ENCODE data around the gene TMEM39A.
A peak's percentile ranks its signal among the peaks of the same experiment; 100 is the strongest.

TMEM39A gene

DNA sequence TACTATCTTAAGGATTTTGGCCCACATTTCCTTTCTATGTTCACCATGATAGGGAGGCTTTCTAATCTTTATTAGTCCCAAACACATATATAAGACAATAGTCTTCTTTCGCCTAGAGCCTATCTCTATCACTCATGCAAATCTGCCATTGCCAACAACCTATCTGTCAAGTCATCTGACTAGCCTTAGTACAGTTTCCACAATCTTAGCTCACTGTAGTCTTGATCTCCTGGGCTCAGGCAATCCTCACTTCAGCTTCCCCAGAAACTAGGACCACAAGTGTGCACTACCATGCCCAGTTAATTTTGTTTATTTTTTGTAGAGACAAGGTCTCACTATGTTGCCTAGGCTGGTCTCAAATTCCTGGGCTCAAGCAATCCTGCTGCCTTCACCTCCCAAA is 6.9 kb downstream of the TMEM39A start:
- no peak for DNase-seq (ENCODE audit: low spot score)

DNA sequence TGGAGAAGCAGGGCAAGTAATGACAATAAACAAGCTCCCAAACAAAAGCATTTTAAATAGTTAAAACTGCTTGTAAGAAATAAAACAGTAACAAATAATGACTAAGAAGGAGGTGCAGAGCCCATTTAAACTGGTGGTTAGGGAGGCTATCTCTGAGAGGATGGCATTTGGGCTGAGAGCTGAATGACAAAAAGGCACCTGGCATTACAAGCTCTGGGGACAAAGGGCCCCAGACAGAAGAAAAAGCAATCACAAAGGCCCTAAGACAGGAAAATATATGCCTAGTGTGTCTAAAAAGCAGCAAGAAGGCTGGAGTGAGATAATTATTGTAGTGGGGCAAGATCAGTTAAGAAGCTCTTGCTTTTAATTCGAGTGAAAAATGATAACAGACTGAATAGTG is 9.6 kb downstream of the TMEM39A start:
- no peak for DNase-seq (ENCODE audit: low spot score)

DNA sequence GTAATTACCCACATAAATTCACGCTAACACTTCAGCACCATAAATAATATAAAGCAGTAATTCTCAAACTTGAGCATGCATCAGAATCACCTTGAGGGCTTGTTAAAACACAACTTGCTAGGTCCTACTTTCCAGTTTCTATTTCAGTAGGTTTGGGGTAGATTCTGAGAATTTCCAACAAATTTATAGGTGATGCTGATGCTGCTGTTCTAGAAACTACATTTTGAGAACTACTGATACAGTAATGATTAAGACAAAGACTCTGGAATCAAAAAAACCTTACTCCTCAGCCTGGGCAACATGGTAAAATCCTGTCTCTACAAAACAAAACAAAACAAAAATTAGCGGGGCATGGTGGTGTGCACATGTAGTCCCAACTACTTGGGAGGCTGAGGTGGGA is 18.8 kb downstream of the TMEM39A start:
- DNase-seq (ENCODE audit: low spot score): no peak

DNA sequence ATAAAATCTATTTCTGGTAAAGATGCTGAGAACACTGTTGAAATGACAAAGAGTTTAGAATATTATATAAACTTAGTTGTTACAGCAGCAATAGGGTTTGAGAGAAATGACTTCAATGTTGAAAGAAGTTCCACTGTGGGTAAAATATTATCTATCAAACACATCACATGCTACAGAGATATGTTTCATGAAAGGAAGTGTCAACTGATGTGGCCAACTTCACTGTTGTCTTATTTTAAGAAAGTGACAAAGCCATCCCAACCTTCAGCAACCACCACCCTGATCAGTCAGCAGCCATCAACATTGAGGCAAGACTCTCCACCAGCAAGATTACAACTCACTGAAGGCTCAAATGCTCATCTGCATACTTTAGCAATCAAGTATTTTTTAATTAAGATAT is 20.2 kb downstream of the TMEM39A start:
- DNase-seq (ENCODE audit: low spot score): no peak

DNA sequence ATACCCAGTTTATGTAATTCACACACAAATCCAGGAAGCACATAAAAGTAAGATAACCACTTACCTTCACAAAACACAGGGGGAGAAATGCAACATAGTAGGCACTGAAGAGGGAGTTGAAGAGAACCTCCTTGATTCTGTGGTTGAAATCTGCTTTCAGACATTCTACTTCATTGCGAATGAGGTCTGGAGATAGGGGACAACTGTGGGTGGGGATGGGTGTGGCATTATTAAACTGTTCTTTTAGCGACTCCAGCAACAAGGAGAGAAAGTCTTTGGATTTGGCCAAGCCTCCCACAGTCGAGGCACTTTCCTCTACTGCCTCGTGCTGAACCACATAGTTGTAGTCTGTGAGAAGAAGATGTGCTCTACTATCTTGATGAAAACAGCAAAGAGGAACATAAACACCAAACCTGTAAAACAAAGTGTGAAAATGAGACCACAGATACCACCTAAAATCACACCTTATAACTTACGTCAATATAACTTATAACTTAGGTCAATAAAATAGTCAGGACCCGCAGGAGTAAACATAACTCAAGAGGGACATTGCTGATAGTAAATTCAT is 25.6 kb downstream of the TMEM39A start:
- DNase-seq (ENCODE audit: low spot score): no peak

DNA sequence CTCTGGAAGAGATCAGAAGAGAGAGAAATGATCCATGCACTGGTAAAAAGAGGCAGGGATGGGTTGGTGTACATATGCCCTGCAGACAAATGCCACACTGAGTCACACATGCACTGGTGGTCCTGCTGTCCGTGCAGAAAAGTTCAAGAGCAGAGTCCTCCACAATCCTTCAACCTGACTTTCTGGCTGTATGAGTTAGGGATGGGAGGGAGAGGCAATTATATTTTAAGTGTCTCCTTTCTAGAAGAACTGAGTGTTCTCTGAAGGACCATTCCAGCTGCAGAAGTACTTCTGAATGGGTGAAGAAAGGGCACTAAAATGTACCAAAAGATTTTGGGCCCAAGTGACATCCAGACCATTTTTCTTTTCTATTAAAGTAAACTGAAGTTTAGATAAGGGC is 26.4 kb downstream of the TMEM39A start:
- no peak for DNase-seq (ENCODE audit: low spot score)

DNA sequence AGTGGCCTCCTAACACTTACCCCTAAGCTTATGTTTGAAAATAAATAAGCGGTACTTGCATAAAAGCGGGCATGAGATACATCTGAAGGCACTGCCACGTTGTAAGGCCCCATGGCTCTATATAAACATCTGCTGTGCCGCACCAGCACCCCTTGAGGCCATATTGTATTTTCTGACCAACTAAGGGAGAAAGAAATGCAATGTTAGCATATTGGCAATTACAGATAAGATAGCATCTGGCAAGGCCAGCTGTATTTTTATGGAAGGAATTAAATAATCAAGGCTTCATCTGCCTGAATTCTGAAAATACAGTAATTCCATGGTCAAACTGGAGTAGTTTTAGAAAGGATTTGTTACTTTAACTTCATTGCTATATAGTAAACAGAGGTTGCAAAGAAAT is 28.7 kb downstream of the TMEM39A start:
- DNase-seq (ENCODE audit: low spot score): no peak

DNA sequence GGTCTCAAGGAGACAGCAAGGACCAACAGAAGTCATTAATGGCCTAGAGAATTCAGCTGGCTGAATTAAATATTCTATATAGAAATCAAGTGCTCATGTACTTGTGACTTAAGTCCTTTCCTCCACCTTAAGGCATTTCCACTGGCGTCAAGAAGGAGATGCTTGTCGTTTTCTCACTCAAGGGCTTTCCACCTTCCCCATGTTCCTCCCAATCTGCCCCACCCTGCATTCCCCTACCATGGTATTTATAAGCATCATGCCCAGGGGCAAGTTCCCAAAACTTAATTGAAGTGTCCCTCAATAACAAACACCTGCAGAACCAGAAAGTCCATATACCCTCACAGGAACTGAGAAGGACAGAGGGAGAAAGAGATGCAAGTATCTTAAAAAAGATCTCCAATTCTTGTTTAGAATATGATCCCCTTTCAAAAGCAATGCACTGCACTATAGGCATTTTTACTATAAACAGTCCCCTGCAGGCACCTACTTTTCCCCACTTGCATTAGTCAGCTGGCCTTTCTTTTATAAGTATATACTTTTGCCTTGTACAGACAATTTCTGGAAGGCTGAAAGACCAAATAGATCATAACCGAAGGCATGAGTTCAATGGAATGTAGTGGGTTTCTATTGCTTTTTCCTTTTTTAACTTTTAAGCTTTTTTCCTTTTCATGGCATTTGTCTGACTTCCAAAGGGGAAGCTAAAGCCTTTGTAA is 29.6 kb downstream of the TMEM39A start:
- DNase-seq (ENCODE audit: low spot score): no peak

DNA sequence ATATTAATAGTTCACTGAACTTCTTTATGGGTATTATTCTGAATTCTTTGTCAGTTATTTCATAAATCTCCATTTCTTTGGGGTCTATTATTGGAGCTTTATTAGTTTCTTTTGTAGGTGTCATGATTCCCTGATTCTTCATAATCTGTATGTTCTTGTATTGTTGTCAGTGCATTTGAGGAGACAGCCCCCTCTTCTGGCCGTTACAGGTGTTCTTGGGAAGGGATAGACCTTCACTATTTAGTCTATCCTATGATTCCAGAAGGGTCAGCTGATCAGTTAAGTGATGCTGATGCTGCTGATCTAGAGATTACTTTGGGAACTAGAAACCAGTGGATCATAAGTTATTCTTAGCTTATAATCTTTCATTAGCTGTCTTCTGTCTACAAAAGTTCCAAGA is 34.9 kb downstream of the TMEM39A start:
- no peak for DNase-seq (ENCODE audit: low spot score)

DNA sequence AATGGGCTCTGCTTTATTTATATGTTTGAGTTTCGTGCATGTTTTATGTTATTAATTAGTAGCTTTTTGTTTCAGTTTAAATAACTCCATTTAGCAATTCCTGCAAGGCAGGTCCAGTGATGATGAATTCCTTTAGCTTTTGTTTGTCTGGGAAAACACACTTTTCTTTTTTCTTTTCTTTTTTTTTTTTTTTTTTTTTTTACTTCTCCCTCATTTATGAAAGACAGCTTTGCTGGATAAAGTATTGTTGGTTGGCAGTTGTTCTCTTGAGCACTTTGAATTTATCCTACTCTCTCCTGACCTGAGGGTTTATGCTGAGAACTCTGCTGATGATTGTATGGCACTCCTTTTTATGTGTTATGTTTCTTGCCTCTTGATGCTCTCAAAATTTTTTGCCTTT is 35.7 kb downstream of the TMEM39A start:
- no peak for DNase-seq (ENCODE audit: low spot score)

DNA sequence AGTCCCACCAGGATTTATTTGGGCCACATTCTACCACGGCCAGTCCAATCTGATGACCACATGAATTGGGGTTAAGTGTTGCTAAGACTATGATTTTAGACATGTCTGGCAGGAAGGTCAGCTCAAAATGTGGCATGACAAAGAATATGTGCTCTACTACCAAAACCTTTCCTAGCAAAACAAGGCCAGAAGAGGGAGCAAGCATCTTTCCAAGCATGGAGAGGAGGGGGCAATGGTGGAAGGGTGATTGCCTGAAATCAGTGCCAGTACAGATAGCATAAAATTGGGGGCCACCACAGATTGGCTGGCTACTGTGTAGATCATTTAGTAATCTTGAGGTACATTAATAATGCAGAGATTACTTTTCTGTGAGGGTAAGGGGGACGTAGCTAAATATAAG is 43.2 kb downstream of the TMEM39A start:
- DNase-seq (ENCODE audit: low spot score): no peak

DNA sequence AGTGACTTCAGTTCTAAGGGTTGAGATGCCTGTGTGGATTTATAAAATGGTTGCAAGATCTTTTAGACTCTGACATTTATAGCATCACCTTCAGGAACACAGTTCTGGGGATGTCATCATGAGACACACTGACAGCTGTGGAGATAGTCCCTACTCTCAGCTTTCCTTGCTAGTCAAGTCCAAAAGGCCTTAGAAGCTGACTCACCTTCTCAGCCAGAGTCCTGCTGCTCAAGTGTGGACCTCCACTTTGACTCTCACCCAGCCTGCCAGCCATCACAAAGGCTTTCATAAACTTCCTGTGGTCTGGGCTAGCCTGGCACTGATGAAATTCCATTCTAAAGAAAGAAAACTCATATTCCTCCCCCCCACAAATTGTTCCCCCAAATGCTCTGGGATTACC is 44.8 kb downstream of the TMEM39A start:
- no peak for DNase-seq (ENCODE audit: low spot score)

DNA sequence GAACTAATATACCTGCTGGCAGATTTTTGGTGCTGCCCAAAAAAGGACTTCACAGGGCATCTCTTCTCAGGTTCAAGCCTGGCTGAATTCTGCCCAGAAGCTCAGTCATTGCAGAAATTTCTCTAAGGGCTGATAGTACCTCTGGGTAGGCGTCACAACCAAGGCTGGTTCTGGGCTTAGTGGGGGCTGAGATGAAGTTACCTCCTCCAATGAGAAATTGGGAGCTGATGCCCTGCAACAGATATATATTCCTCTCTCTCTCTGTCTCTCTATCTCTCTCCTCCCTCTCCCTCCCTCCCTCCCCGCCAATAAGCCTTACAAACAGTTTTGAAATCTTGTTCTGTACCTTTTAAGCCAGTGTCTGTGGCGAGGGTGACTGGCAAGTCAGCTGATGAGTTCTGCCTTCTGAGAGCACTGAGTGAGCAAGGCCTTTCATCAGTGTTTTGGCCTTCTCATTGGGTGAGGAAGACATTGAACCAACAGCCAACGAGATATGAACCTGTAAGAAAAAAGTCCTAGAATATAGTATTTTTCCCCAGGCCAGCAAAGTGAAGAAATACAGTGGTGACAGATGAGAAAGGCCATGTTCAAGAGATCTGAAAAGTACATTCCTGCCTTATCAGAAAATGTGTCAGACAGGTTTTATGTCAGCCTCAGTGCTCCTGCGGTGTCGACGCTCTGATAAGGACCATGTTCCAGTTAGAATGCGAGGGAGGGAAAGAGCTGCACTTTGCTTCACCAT is 45.5 kb downstream of the TMEM39A start:
- no peak for DNase-seq (ENCODE audit: low spot score)

DNA sequence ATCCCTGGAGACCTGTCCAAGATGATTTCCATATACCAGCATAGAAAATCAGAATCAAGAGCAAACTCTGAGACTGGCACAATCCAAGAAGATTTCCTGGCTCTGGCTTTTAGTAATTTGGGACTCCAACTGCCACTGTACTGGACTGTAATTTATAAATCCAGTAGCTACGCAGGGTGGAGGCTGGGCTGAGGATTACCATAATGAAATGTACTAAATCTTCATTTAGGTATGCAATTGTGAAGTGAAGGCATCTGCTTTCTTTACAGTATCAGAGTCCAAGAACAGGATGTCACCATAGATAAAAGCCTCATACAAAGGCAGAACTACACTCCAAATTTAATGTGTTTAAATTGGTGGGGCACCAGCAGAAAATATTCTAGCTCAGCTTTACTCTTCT is 46.5 kb downstream of the TMEM39A start:
- DNase-seq (ENCODE audit: low spot score): no peak

DNA sequence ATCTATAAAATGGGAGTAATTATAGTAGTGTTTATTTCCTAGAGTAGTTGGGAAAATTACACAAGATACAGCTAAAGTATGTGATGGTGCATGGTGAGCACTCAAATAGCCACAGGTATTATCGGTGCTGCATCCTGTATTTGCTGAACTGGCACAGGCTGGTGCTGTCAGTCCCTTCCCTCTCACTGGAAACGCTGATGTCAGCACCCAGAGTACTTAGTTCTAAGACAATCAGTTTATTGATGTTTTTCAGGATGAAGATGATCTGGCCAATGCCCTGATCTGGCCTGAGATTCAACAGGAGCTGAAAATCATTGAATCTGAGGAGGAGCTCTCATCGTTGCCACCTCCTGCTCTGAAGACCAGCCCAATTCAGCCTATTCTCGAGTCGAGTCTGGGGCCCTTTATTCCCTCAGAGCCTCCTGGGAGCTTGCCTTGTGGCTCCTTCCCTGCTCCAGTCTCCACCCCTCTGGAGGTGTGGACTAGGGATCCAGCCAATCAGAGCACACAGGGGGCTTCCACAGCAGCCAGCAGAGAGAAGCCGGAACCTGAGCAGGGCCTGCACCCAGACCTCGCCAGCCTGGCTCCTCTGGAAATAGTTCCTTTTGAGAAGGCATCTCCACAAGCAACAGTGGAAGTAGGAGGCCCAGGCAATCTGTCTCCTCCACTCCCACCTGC is 49.7 kb downstream of the TMEM39A start:
- DNase-seq (ENCODE audit: low spot score): peak; percentile 12

DNA sequence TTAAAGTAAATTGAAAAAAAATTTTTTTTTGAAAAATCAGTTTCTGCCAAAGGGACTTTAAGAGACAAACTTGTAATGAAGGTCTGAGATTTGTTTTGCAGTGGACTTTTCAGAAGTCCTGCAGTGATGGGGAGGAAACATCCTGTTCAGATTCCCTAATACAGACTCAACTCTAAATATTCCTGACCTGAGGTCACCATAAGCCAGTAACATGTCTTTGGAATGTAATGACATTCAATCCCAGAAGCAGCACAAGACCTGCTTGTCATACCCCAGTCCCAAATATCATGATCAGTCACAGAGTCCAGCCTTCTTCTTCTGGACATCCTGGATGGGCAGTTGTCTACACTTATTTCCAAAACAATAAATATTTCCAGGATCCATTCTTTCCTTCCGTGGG is 53.6 kb downstream of the TMEM39A start:
- no peak for DNase-seq (ENCODE audit: low spot score)

DNA sequence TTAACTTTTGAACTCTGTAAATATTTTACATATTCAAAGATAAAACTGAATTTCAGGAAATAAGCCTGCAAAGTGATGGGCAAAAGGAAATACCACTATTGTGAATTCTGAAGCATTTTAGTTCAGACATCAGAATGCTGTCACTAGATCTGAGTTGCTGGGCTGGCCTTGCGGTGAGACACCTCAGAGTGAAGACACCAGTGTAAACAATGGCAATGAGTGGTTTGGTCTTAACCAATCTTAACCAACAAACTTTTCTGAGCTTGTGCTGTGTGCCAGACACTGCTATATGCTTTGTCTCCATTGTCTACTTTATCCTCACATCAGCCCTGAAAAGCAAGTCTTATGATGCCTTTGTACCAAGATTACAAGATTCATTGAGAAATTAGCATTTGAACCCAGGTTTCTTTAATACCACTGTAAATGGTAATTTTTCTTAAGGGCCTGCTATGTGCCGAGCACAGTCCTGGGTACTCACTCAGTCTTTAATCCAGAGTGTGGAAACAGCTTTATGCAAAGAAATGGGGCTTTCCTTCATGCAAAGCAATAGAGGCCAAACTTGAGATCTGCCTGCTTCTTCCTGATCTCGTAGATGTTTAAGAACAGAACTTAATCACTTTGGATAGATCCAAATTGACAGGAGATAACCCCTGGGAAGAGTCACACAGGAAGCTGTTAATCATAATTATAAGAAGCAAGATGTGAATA is 55.0 kb downstream of the TMEM39A start:
- DNase-seq (ENCODE audit: low spot score): no peak

DNA sequence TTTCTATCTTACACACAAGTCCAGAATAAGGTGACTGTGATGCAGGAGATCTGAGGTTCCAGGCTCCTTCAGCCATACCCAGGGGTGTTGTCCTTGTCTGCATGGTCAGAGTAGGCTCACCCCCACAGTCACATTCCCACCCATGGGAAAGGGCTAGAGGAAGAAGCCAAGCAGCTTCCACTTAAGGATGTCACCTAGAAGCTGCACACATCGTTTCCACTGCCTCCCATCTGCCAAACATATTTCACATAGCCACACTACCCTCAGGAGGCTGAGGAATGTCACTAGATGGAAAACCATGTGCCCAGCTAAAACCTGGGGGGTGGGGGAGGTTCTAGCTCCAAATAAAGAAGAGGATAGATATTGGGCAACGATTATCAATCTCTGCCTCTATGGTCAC is 58.1 kb downstream of the TMEM39A start:
- DNase-seq (ENCODE audit: low spot score): no peak

DNA sequence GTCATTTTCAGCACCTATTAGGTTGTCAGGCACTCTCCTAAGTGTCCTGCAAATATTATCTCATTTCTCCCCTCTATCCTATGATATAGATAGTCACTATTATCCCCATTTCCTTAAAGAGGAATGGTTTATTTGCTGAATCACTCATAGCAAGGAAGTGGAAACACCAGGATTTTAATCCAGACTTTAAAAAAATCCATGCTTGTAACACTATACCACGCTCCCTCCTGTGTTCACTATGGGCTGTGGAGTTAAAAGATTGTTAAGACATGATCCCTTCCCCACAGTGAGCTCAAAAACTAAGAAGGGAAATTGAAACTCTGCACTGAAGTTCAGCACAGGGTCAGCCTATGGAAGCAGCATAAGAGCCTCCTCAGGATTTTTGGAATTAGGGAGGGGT is 60.2 kb downstream of the TMEM39A start:
- DNase-seq (ENCODE audit: low spot score): no peak

DNA sequence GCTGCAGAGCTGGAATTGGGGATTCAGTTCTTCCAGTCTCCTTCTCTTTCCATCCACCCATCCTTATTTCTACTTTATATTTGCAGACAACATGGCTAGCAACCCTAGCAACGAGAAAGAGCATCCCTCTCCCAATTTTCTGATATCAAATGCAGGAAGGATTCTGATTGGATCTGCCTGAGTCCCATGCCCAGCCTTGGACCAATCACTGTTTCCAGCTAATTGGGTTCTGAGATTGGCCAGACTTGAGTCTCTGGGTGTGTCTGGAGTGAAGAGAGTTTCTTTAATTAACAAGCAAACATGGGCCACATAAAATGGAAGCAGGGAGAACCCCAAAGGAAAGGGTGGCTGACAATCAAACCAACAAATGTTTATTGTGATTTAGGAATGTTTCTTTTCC is 60.6 kb downstream of the TMEM39A start:
- no peak for DNase-seq (ENCODE audit: low spot score)

DNA sequence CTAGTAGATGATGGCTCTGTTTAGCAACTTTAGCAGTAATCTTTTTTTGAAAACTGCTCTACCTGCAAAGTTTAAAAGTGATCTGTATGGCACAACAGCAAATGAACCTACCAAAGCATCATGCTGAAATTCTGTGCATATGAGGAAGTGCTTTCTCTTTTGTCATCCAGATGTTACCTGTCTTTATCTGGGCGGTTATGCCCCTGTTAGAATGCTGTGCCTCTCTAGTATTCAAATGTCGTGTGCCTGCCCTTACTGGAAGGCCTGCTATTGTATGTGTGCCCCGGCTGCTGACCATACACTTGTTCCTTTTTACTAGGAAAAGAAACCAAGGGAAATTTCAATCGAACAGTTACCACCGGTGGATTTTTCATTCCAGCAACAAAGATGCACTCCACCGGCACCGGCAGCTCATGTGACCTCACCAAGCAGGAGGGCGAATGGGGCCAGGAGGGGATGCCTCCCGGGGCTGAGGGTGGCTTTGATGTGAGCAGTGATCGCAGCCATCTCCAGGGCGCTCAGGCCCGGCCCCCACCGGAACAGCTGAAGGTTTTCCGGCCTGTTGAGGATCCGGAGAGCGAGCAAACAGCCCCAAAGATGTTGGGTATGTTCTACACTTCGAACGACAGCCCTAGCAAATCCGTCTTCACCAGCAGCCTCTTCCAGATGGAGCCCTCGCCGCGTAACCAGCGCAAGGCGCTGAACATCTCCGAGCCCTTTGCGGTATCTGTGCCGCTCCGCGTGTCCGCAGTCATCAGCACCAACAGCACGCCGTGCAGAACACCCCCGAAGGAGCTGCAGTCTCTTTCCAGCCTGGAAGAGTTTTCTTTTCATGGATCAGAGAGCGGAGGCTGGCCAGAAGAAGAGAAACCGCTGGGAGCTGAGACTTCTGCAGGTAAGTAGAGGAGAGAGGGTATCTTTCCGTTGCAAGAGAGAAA is 61.6 kb downstream of the TMEM39A start:
- DNase-seq (ENCODE audit: low spot score): no peak

Data from pons (tissue), 1 donor.